ENCODE results near the gene AMOTL1.
"Not testable (repeated sequence)": the region's sequence is repeated elsewhere in the genome, so short reads cannot be mapped to it uniquely, and the experiment has no call there.

Gene AMOTL1

DNA sequence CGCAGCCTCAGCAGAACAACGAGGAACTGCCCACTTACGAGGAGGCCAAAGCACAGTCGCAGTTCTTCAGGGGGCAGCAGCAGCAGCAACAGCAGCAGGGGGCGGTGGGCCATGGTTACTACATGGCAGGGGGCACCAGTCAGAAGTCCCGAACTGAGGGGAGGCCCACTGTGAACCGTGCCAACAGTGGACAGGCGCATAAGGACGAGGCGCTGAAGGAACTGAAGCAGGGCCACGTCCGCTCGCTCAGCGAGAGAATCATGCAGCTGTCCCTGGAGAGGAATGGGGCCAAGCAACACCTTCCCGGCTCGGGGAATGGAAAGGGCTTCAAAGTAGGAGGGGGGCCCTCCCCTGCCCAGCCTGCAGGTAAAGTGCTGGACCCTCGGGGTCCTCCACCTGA lies 31.6 kb downstream of the AMOTL1 start:
- Histone ChIP-seq H3K36me3 (ENCODE audit: control insufficient read depth in 5 of 5, insufficient read depth in 5 of 5, low read length in 5 of 5) (peaks cover 0 to 31% (median 25%) of the 10 kb centered on the region in 5 donors), H3K4me3 (ENCODE audit: low read depth in 1 of 5, low read length in 5 of 5) (no peak overlapping the region), H3K27me3 (ENCODE audit: control insufficient read depth in 5 of 5, insufficient read depth in 4 of 5, low read length in 5 of 5) (no peaks in the 10 kb centered on the region), H3K9me3 (ENCODE audit: control insufficient read depth in 5 of 5, low read length in 5 of 5) (no peaks in the 10 kb centered on the region), H3K27ac (ENCODE audit: low read depth, low read length) (peak overlapping the region; percentile 43), H3K4me1 (ENCODE audit: control insufficient read depth in 5 of 5, insufficient read depth in 5 of 5, low read length in 5 of 5) (peaks cover 9 to 51% (median 41%) of the 10 kb centered on the region in 5 donors), H3K9ac (ENCODE audit: low read length in 5 of 5) (no peak overlapping the region)

DNA sequence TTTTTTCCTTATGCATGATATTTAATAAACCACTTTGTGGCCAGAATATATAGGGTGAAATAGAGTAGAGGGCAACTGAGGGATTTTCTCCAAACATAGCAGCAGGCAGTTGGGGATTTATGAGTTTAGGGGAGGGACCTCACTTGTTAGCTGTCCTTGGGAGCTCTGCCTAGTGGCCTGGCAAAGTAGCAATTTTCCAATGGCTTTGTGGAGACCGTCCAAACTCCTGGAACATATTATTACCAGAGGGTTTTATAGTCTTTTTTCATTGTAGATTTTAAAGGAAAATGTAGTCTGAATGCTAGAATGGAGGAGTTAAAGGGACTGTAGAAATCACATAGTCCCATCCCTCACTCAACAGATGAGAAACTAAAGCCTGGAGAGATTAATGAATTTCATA lies 32.3 kb downstream of the AMOTL1 start:
- H3K27me3 ChIP-seq (ENCODE audit: control insufficient read depth in 5 of 5, insufficient read depth in 4 of 5, low read length in 5 of 5): no peaks in the 10 kb centered on the region
- H3K9me3 ChIP-seq (ENCODE audit: control insufficient read depth in 5 of 5, low read length in 5 of 5): no peaks in the 10 kb centered on the region
- H3K4me3 ChIP-seq (ENCODE audit: low read depth in 1 of 5, low read length in 5 of 5): no peak overlapping the region
- H3K36me3 ChIP-seq (ENCODE audit: control insufficient read depth in 5 of 5, insufficient read depth in 5 of 5, low read length in 5 of 5): peaks cover 0 to 31% (median 27%) of the 10 kb centered on the region in 5 donors
- H3K27ac ChIP-seq (ENCODE audit: low read depth, low read length): peak overlapping the region; percentile 43
- peaks cover 4 to 50% (median 35%) of the 10 kb centered on the region in 5 donors for H3K4me1 ChIP-seq (ENCODE audit: control insufficient read depth in 5 of 5, insufficient read depth in 5 of 5, low read length in 5 of 5)
- H3K9ac ChIP-seq (ENCODE audit: low read length in 5 of 5): no peak overlapping the region

DNA sequence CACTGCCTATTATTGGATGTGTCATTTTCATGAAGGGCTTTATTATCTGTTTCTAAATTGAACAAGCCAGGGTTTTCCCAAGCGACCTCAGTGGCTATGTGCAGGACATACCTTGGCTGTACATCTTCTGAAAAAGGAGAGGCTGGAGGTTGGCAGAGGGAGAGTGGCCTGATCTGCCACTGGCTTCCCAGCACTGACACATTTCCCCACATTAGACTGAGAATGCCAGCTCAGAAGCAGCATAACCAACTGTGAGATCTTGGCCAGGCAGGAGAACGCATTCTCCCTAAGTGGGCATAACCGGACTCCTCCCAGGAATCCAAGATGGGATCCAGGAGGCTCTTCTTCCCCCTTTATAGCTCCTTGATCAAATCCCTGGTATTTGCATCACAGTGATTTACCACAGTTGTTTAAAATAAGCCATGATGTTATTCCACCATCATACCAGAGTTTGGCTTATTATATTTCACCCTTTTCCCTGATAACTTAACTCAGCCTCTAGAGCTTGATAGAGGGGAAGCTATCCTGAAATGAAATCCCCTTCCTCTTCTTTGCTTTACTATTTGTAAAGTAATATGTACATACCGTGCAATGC lies 33.8 kb downstream of the AMOTL1 start:
- peak overlapping the region; percentile 80 for H3K27ac ChIP-seq (ENCODE audit: low read depth, low read length)
- H3K36me3 ChIP-seq (ENCODE audit: control insufficient read depth in 5 of 5, insufficient read depth in 5 of 5, low read length in 5 of 5): peaks cover 0 to 31% (median 25%) of the 10 kb centered on the region in 5 donors
- H3K4me1 ChIP-seq (ENCODE audit: control insufficient read depth in 5 of 5, insufficient read depth in 5 of 5, low read length in 5 of 5): peaks cover 4 to 52% (median 36%) of the 10 kb centered on the region in 5 donors
- no peak overlapping the region for H3K4me3 ChIP-seq (ENCODE audit: low read depth in 1 of 5, low read length in 5 of 5)
- H3K9me3 ChIP-seq (ENCODE audit: control insufficient read depth in 5 of 5, low read length in 5 of 5): no peaks in the 10 kb centered on the region
- peak overlapping the region in 1 of 5 donors; percentile 11 for H3K9ac ChIP-seq (ENCODE audit: low read length in 5 of 5)
- H3K27me3 ChIP-seq (ENCODE audit: control insufficient read depth in 5 of 5, insufficient read depth in 4 of 5, low read length in 5 of 5): no peaks in the 10 kb centered on the region

DNA sequence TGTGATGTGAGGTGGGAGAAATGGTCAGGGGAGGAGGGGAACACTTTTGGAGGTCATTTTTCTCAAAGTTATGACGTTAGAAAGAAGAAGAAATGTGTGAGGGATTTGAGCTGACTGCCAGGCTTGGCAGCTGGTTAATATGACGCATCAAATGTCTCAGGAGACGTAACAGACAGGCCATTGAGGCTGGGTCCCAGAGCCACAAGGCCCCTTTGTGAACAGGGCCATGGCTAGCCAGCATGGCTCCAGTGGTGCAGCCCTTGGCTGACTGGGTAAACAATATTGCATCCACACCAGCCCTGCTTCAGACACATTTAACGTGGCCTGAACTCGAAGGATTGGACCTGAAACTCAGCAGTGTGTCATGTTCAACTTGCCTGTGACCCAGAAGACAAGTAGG lies 34.3 kb downstream of the AMOTL1 start:
- H3K36me3 ChIP-seq (ENCODE audit: control insufficient read depth in 5 of 5, insufficient read depth in 5 of 5, low read length in 5 of 5): peaks cover 0 to 31% (median 25%) of the 10 kb centered on the region in 5 donors
- H3K4me3 ChIP-seq (ENCODE audit: low read depth in 1 of 5, low read length in 5 of 5): no peak overlapping the region
- peak overlapping the region; percentile 80 for H3K27ac ChIP-seq (ENCODE audit: low read depth, low read length)
- H3K9ac ChIP-seq (ENCODE audit: low read length in 5 of 5): peak overlapping the region in 1 of 5 donors; percentile 11
- peaks cover 4 to 47% (median 34%) of the 10 kb centered on the region in 5 donors for H3K4me1 ChIP-seq (ENCODE audit: control insufficient read depth in 5 of 5, insufficient read depth in 5 of 5, low read length in 5 of 5)
- no peaks in the 10 kb centered on the region for H3K9me3 ChIP-seq (ENCODE audit: control insufficient read depth in 5 of 5, low read length in 5 of 5)
- no peaks in the 10 kb centered on the region for H3K27me3 ChIP-seq (ENCODE audit: control insufficient read depth in 5 of 5, insufficient read depth in 4 of 5, low read length in 5 of 5)

DNA sequence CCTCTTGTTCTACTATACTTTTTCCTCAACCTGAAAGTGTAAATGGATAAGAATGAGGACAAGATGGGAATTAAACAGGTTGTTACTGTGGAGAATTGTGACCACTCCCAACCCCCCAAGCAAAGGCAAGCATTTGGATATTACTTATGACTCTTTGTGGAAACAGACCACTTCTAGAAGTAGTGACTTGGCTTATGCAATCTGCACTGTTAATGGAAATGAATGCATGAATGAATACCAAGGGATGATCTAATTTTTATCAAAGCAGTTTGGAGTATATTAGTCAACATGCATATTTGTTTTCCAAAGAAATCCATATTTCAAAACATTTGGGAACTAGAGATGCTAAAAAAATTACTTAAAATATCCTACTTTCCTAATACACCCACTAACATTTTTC lies 35.3 kb downstream of the AMOTL1 start:
- Histone ChIP-seq H3K9me3 (ENCODE audit: control insufficient read depth in 5 of 5, low read length in 5 of 5) (no peaks in the 10 kb centered on the region), H3K27me3 (ENCODE audit: control insufficient read depth in 5 of 5, insufficient read depth in 4 of 5, low read length in 5 of 5) (no peaks in the 10 kb centered on the region), H3K4me3 (ENCODE audit: low read depth in 1 of 5, low read length in 5 of 5) (no peak overlapping the region), H3K9ac (ENCODE audit: low read length in 5 of 5) (no peak overlapping the region), H3K4me1 (ENCODE audit: control insufficient read depth in 5 of 5, insufficient read depth in 5 of 5, low read length in 5 of 5) (peaks cover 4 to 47% (median 31%) of the 10 kb centered on the region in 5 donors), H3K27ac (ENCODE audit: low read depth, low read length) (peak overlapping the region; percentile 80), H3K36me3 (ENCODE audit: control insufficient read depth in 5 of 5, insufficient read depth in 5 of 5, low read length in 5 of 5) (peaks cover 0 to 31% (median 25%) of the 10 kb centered on the region in 5 donors)

DNA sequence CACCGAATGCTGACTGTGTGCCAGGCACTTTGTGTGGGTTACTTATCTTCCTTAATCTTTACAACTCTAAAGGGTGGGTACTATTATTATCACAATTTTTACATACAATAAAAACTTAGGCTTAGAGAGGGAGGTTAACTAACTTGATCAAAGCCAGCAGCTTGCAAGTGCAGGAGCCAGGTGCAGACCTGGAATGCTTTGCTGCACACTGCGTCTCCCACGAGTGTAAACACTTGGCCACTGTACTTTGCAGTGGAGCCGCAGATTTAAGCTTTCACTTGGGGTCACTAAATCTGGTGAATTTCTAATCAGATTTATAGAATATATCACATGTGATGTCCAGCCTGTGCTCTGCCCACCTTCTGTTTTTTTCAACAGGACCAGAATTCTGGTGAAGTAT lies 36.7 kb downstream of the AMOTL1 start:
- peaks cover 0 to 27% (median 18%) of the 10 kb centered on the region in 5 donors for H3K36me3 ChIP-seq (ENCODE audit: control insufficient read depth in 5 of 5, insufficient read depth in 5 of 5, low read length in 5 of 5)
- H3K27me3 ChIP-seq (ENCODE audit: control insufficient read depth in 5 of 5, insufficient read depth in 4 of 5, low read length in 5 of 5): no peaks in the 10 kb centered on the region
- no peaks in the 10 kb centered on the region for H3K9me3 ChIP-seq (ENCODE audit: control insufficient read depth in 5 of 5, low read length in 5 of 5)
- peak overlapping the region; percentile 24 for H3K27ac ChIP-seq (ENCODE audit: low read depth, low read length)
- peak overlapping the region in 1 of 5 donors; percentile 10 for H3K9ac ChIP-seq (ENCODE audit: low read length in 5 of 5)
- no peak overlapping the region for H3K4me3 ChIP-seq (ENCODE audit: low read depth in 1 of 5, low read length in 5 of 5)
- H3K4me1 ChIP-seq (ENCODE audit: control insufficient read depth in 5 of 5, insufficient read depth in 5 of 5, low read length in 5 of 5): peaks cover 4 to 44% (median 31%) of the 10 kb centered on the region in 5 donors

DNA sequence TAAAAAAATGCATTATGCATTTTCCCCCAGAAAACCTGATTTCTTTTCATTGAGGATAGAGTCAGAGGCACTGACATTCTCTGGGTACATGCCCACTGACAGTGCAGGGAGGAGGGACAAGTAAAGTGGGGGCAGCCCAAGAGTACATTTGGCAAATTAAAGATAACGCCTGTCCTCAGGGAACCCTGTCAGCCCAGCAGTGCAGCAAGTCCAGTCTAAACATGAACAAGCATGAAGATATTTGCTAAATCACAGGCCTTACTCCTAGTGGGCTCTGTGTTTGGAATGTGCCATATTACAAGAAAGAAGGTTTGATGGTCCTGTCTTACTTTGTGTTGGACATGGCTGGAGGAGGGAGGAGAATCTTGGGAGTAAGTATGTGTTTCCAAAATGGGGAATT lies 37.9 kb downstream of the AMOTL1 start:
- H3K4me1 ChIP-seq (ENCODE audit: control insufficient read depth in 5 of 5, insufficient read depth in 5 of 5, low read length in 5 of 5): peaks cover 4 to 42% (median 19%) of the 10 kb centered on the region in 5 donors

DNA sequence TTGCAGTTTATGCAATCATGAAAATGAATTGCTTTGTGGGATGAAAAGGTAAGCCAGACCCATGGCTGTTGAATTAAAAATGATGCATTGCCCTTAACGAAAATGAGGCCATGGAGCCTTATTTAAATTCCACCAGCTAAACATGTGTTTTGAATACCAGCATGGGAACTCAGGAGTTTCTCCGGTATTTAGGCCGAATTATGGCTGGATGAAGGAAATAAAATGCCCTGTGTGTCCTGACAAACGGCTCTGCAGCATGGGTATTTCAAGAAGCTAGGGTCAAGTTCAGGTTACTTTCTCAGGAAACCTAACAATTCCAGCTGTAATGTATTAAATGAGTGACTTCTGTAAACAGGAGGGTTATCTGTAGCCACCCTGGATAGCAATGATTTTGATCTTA lies 38.3 kb downstream of the AMOTL1 start:
- H3K9ac ChIP-seq (ENCODE audit: low read length in 5 of 5): no peak overlapping the region
- no peak overlapping the region for H3K4me3 ChIP-seq (ENCODE audit: low read depth in 1 of 5, low read length in 5 of 5)
- H3K36me3 ChIP-seq (ENCODE audit: control insufficient read depth in 5 of 5, insufficient read depth in 5 of 5, low read length in 5 of 5): peaks cover 0 to 14% (median 9%) of the 10 kb centered on the region in 5 donors
- peaks cover 4 to 39% (median 16%) of the 10 kb centered on the region in 5 donors for H3K4me1 ChIP-seq (ENCODE audit: control insufficient read depth in 5 of 5, insufficient read depth in 5 of 5, low read length in 5 of 5)
- no peaks in the 10 kb centered on the region for H3K27me3 ChIP-seq (ENCODE audit: control insufficient read depth in 5 of 5, insufficient read depth in 4 of 5, low read length in 5 of 5)
- no peaks in the 10 kb centered on the region for H3K9me3 ChIP-seq (ENCODE audit: control insufficient read depth in 5 of 5, low read length in 5 of 5)
- peak overlapping the region; percentile 15 for H3K27ac ChIP-seq (ENCODE audit: low read depth, low read length)

More for the DNA sequence above, 37.9 kb downstream of the AMOTL1 start:
- Histone ChIP-seq H3K9ac (ENCODE audit: low read length in 5 of 5) (no peak overlapping the region), H3K27me3 (ENCODE audit: control insufficient read depth in 5 of 5, insufficient read depth in 4 of 5, low read length in 5 of 5) (no peaks in the 10 kb centered on the region), H3K27ac (ENCODE audit: low read depth, low read length) (peak overlapping the region; percentile 24), H3K36me3 (ENCODE audit: control insufficient read depth in 5 of 5, insufficient read depth in 5 of 5, low read length in 5 of 5) (peaks cover 0 to 17% (median 11%) of the 10 kb centered on the region in 5 donors), H3K4me3 (ENCODE audit: low read depth in 1 of 5, low read length in 5 of 5) (no peak overlapping the region), H3K9me3 (ENCODE audit: control insufficient read depth in 5 of 5, low read length in 5 of 5) (no peaks in the 10 kb centered on the region)

DNA sequence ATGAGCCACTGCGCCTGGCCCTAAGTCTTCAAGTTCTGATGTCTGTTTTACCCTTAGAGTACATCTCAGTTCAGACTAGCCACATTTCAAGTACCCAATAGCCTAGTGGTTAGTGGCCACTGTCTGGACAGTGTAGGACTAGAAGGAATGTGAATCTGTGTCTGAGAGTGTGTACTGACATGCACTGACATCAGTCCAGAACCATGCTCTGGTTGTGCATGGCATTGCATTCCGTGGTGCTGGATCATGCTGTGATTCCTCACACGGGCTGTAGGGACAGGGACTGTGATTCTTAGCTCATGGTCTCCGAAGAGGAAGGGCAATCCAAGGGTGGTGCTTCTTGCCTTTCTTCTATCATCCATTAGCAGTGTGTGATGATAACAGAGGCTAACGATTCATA lies 41.1 kb downstream of the AMOTL1 start:
- no peak overlapping the region for H3K9ac ChIP-seq (ENCODE audit: low read length in 5 of 5)
- H3K27me3 ChIP-seq (ENCODE audit: control insufficient read depth in 5 of 5, insufficient read depth in 4 of 5, low read length in 5 of 5): no peaks in the 10 kb centered on the region
- H3K9me3 ChIP-seq (ENCODE audit: control insufficient read depth in 5 of 5, low read length in 5 of 5): no peaks in the 10 kb centered on the region
- H3K4me3 ChIP-seq (ENCODE audit: low read depth in 1 of 5, low read length in 5 of 5): no peak overlapping the region
- peaks cover 0 to 25% (median 16%) of the 10 kb centered on the region in 5 donors for H3K4me1 ChIP-seq (ENCODE audit: control insufficient read depth in 5 of 5, insufficient read depth in 5 of 5, low read length in 5 of 5)
- peaks cover 6 to 17% (median 8%) of the 10 kb centered on the region in 5 donors for H3K36me3 ChIP-seq (ENCODE audit: control insufficient read depth in 5 of 5, insufficient read depth in 5 of 5, low read length in 5 of 5)
- no peak overlapping the region for H3K27ac ChIP-seq (ENCODE audit: low read depth, low read length)

DNA sequence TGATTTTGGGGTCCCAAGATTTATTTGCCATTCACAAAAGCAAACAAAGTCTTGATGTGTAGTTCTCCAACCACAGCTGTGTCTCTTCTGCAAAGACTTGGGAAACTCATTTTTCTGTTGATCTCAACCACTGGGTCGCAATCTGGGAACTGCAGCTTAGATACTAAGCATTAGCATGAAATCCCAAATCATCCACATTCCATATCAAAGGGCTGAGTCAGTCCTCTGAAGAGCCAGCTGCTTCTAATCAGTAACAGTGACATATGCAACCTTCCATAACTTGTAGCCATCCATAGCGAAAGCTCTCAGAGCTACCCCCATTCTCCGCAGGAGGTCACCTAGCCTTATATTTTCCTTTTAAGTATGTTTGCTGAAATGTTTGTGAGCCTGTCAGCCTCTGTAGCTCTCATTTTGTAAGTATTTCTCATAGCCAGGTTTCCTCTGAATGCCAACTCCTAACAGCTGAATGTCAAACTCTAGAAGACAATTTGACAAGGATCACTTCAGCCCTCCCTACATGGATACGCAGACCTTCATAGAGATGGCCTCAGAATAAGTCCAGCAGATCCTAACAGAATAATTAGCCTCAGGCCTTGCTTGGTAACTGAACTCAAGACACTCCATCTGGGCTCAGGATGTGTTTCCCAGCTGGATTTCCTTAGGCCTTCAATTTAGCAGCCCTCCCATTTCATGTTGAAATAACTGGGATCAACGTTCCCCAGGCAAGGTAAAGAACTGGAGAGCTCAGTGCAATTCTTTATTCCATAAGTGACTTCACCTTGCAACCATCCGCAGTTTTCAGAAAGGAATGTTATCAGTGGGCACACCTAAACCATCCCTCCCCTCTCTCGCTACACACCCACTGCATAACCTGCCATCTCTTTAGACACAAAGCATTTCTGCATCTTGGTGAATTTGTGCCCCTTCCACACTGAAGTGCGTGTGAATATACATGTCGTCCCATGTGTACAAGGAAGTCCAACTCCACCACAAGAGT lies 44.9 kb downstream of the AMOTL1 start:
- not testable (repeated sequence) for H3K27ac ChIP-seq (ENCODE audit: low read depth, low read length); H3K4me3 ChIP-seq (ENCODE audit: low read depth in 1 of 5, low read length in 5 of 5); H3K9me3 ChIP-seq (ENCODE audit: control insufficient read depth in 5 of 5, low read length in 5 of 5); H3K9ac ChIP-seq (ENCODE audit: low read length in 5 of 5); H3K27me3 ChIP-seq (ENCODE audit: control insufficient read depth in 5 of 5, insufficient read depth in 4 of 5, low read length in 5 of 5)
- Histone ChIP-seq H3K4me1 (ENCODE audit: control insufficient read depth in 5 of 5, insufficient read depth in 5 of 5, low read length in 5 of 5) (peaks cover 0 to 10% (median 5%) of the 10 kb centered on the region in 5 donors), H3K36me3 (ENCODE audit: control insufficient read depth in 5 of 5, insufficient read depth in 5 of 5, low read length in 5 of 5) (peaks cover 6 to 14% (median 8%) of the 10 kb centered on the region in 5 donors)

Data from subcutaneous abdominal adipose tissue (tissue), 5 donors.